OCI-LY7 (cell line): ENCODE data around the gene TMEM181. TPM values are rescaled to one million over a fixed set of nuclear protein-coding genes. Genes with fewer than 3 reads are reported as not detected.
"Not testable (repeated sequence)": the region's sequence is repeated elsewhere in the genome, so short reads cannot be mapped to it uniquely, and the experiment has no call there.

Experiments
- BruUV-seq: library from RNA; stranded (reverse); fragments of 400-500 nt; replicated peaks from 2 replicates; lab custom pipeline; 2021; lab: Mats Ljungman, UMichigan
- CTCF ChIA-PET: fragments of 300-600 bp; sonication (Branson Sonifier 250); formaldehyde crosslinking; loops from one replicate; lab custom pipeline; 2022; ENCODE audit warnings: antibody characterized with exemption; ENCODE audit not compliant: unreplicated experiment; lab: Charles Lee
- POLR2A ChIA-PET: fragments of 300-600 bp; sonication (Branson Sonifier 250); formaldehyde crosslinking; loops from one replicate; lab custom pipeline; 2022; ENCODE audit warnings: antibody characterized with exemption; lab: Charles Lee
- DNase-seq: peaks from one replicate; pipeline ENCODE4 v3.0.0-alpha.2; 2015; ENCODE audit warnings: low spot score
- H2AFZ ChIP-seq: fragments of 200-600 bp; sonication (generic), shearing (Covaris generic); 2 replicates; pipeline ENCODE4 v1.6.1; 2014; ENCODE audit warnings: mild to moderate bottlenecking, antibody characterized with exemption, low read length, moderate library complexity
- H3K27ac ChIP-seq: fragments of 200-600 bp; sonication (generic); 2 replicates; pipeline ENCODE4 v1.5.1; 2014; ENCODE audit warnings: mixed run types, low read depth, mild to moderate bottlenecking, moderate library complexity, low read length, inconsistent platforms; ENCODE audit not compliant: poor library complexity, severe bottlenecking
- H3K36me3 ChIP-seq: fragments of 200-600 bp; sonication (generic); 2 replicates; pipeline ENCODE4 v1.6.1; 2014; ENCODE audit warnings: mild to moderate bottlenecking, antibody characterized with exemption, low read length, moderate library complexity, mixed read lengths; ENCODE audit not compliant: insufficient read depth
- H3K4me1 ChIP-seq: fragments of 200-600 bp; sonication (generic); 2 replicates; pipeline ENCODE4 v1.5.1; 2014; ENCODE audit warnings: mild to moderate bottlenecking, low read length; ENCODE audit not compliant: insufficient read depth, poor library complexity, severe bottlenecking
- H3K4me2 ChIP-seq: fragments of 200-600 bp; sonication (generic); 2 replicates; pipeline ENCODE4 v1.6.1; 2014; ENCODE audit warnings: mild to moderate bottlenecking, low read length
- H3K4me3 ChIP-seq: fragments of 200-600 bp; sonication (generic); 2 replicates; pipeline ENCODE4 v1.5.1; 2014; ENCODE audit warnings: mild to moderate bottlenecking, low read depth, low read length; ENCODE audit not compliant: poor library complexity, severe bottlenecking
- H3K79me2 ChIP-seq: fragments of 200-600 bp; sonication (generic); 2 replicates; pipeline ENCODE4 v1.6.1; 2016; ENCODE audit warnings: low read depth, mild to moderate bottlenecking, low read length, moderate library complexity, mixed read lengths; ENCODE audit not compliant: insufficient read depth
- H3K9me2 ChIP-seq: fragments of 200-600 bp; sonication (generic); 2 replicates; pipeline ENCODE4 v1.6.1; 2016; ENCODE audit warnings: mild to moderate bottlenecking, low read length, mixed read lengths; ENCODE audit not compliant: insufficient read depth
- H3K9me3 ChIP-seq: fragments of 200-600 bp; sonication (generic); 2 replicates; pipeline ENCODE4 v1.6.1; 2014; ENCODE audit warnings: mild to moderate bottlenecking, mixed run types, low read length, mixed read lengths
- H4K20me1 ChIP-seq: fragments of 200-600 bp; sonication (generic); 2 replicates; pipeline ENCODE4 v1.6.1; 2014; ENCODE audit warnings: mild to moderate bottlenecking, antibody characterized with exemption, low read length, moderate library complexity, mixed read lengths; ENCODE audit not compliant: insufficient read depth
- EZH2phosphoT487 ChIP-seq: fragments of 200-600 bp; sonication (generic); IDR thresholded peaks from 2 replicates; pipeline ENCODE4 v1.6.1; 2018; ENCODE audit warnings: low read depth, borderline replicate concordance, mild to moderate bottlenecking, mixed run types, antibody characterized with exemption, low read length, moderate library complexity, mixed read lengths
- intact Hi-C: fragments of 100-400 bp; cut with micrococcal nuclease; formaldehyde crosslinking; loops from one replicate; pipeline ENCODE4 v1.10.0; 2022; ENCODE audit not compliant: unreplicated experiment
- total RNA-seq, 2 experiments: library from RNA; depleted of rRNA in 1 of 2; stranded (reverse); fragments of >200 nt in 1 of 2; shearing (Covaris generic) in 1 of 2; gene quantifications; 2 replicates each; pipeline ENCODE4 v1.2.3, GENCODE V29; 2014 to 2022
- TF ChIP-seq, protein P1 (sequence below): fragments of 200-600 bp; sonication (generic); conservative IDR thresholded peaks from 2 replicates; pipeline ENCODE4 v1.5.1; 2014; ENCODE audit warnings: mild to moderate bottlenecking, antibody characterized with exemption, low read length, moderate library complexity, mixed read lengths

The TMEM181 gene
- total RNA-seq, 2 experiments from 2014 or later = 8.0 to 12.5 TPM

DNA sequence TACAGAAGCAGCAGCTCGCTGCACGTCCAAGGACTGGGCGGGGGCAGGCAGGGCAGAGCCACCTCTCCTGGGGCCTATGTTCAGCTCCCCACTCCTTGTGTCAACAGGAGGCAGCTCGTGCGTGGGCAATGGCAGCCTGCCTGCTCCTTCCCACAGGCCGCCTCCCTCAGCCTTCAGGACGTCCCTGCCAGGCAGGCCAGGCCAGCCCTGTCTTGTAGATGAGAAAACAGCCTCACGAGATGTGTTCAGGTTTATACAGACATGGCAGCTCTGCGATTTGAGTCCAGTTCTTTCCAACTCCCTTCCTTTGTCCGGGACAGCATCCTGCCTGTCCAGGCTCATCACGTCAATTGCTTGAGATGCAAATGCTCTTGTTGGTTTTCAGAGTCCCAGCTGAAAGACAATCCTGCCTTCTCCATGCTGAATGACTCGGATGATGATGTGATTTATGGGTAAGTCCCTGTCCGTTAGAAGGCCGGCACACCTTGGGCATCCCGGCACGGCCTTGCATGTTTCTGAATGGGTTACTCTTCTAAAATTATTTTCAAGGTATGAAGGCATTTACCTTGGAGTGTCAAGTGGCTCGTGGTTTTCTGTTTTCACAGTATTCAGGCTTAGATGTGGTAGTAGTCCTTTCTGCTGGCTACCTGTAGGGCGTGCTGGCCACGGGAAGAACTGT is 71.2 kb downstream of the TMEM181 start:
- Histone ChIP-seq H3K9me3 (no peaks in the 10 kb centered on the region), H3K4me3 (no peak overlapping the region), H2AFZ (no peak overlapping the region), H3K4me1 (no peaks in the 10 kb centered on the region), H3K27ac (no peak overlapping the region), H3K9me2 (no peaks in the 10 kb centered on the region), H4K20me1 (no peaks in the 10 kb centered on the region), H3K36me3 (peaks cover 54% of the 10 kb centered on the region; the same call in 1 of the 2 replicates), H3K4me2 (no peak overlapping the region), H3K79me2 (no peaks in the 10 kb centered on the region)
- ChIA-PET POLR2A (interaction anchor here (0.6 kb wide), 1 partner anchor 19 kb away, joined by 4 read pairs; no protein-coding TSS in a partner anchor), CTCF (no interaction called here)
- DNase-seq = no peak
- no peak for TF ChIP-seq EZH2phosphoT487
- TF ChIP-seq, protein P1, sequence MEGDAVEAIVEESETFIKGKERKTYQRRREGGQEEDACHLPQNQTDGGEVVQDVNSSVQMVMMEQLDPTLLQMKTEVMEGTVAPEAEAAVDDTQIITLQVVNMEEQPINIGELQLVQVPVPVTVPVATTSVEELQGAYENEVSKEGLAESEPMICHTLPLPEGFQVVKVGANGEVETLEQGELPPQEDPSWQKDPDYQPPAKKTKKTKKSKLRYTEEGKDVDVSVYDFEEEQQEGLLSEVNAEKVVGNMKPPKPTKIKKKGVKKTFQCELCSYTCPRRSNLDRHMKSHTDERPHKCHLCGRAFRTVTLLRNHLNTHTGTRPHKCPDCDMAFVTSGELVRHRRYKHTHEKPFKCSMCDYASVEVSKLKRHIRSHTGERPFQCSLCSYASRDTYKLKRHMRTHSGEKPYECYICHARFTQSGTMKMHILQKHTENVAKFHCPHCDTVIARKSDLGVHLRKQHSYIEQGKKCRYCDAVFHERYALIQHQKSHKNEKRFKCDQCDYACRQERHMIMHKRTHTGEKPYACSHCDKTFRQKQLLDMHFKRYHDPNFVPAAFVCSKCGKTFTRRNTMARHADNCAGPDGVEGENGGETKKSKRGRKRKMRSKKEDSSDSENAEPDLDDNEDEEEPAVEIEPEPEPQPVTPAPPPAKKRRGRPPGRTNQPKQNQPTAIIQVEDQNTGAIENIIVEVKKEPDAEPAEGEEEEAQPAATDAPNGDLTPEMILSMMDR = no peak
- no TSS peak for BruUV-seq
- intact Hi-C loops = no loop called here

DNA sequence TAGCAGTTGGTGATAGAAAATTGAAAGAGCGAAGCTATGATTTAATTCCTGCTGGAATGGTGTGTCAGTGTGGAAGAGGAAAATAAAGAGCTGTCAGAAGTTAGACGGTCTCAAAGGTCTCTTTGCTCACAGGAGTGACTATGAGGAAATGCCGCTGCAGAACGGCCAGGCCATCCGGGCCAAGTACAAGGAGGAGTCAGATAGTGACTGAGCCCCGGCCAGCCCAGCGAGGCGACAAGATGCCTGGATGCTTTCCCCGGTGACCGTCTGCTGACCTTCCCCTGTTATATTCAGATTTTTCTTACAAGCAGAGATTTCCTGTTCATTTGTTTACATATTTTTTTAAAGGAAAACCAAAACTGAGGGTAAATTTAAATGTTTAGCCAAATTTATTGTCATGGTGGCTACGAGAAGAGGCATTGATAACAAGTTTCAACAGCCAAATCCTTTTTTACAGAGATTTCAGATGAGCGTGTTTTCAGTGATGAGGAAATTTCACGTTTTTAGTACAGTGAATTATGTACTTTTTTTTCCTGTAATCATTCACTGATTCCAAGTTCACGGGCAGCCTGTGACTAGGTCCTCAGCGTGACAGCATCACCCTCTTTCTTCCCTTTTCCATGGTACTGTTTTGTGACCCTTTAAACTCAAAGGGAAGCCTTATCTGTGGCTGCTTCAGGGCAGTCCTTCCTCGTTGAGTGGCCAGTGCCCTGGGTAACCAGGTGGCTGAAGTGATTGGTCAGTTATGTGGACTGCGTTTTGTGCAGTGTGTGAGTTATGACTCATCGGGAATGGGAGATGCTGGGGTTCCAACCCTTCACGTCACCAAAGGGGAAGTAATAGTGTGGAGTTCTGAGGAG is 72.0 kb downstream of the TMEM181 start:
- ChIA-PET POLR2A (interaction anchor here (1.3 kb wide), 2 partner anchors 10 to 12 kb away, joined by 3 to 5 read pairs; partner anchors contain the start of gene DYNLT1), CTCF (no interaction called here)
- intact Hi-C loops = no loop called here
- H4K20me1 ChIP-seq = no peaks in the 10 kb centered on the region
- no peaks in the 10 kb centered on the region for H3K4me1 ChIP-seq
- DNase-seq = no peak
- no peak overlapping the region for H2AFZ ChIP-seq
- H3K27ac ChIP-seq = no peak overlapping the region
- H3K79me2 ChIP-seq = no peaks in the 10 kb centered on the region
- H3K4me3 ChIP-seq = no peak overlapping the region
- peaks cover 55% of the 10 kb centered on the region; the same call in 1 of the 2 replicates for H3K36me3 ChIP-seq
- no peak overlapping the region for H3K4me2 ChIP-seq
- no peaks in the 10 kb centered on the region for H3K9me3 ChIP-seq
- TF ChIP-seq, protein P1 = no peak
- no peak for TF ChIP-seq EZH2phosphoT487
- no TSS peak for BruUV-seq
- H3K9me2 ChIP-seq = no peaks in the 10 kb centered on the region

DNA sequence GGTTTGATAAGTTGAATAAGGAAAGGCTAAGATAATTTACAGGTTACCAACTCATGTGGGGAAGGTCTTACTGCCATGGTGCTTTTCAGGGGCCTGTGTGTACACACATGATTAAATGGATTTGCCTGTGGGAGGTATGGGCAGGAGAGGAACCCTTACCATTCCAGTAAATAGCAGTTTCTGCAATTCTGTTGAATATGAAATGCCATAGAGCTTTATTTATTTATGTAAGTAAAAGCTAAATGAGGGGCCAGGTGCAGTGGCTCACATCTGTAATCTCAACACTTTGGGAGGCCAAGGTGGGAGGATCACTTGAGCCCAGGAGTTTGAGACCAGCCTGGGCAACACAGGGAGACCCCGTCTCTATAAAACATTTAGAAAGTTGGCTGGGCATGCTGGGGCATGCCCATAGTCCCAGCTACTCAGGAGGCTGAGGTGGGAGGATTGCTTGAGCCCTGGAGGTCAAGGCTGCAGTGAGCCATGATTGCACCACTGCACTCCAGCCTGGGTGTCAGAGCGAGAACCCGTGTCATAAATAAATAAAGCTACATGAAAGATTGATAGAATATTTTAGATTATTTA is 72.7 kb downstream of the TMEM181 start:
- H2AFZ ChIP-seq, DNase-seq, H3K4me1 ChIP-seq, intact Hi-C loops, BruUV-seq, H3K79me2 ChIP-seq, H3K9me2 ChIP-seq, H3K9me3 ChIP-seq, CTCF ChIA-PET, H4K20me1 ChIP-seq, H3K27ac ChIP-seq, H3K4me2 ChIP-seq, H3K4me3 ChIP-seq: not testable (repeated sequence)
- H3K36me3 ChIP-seq = peaks cover 61% of the 10 kb centered on the region; the same call in 1 of the 2 replicates
- POLR2A ChIA-PET = interaction anchor here (0.5 to 1.3 kb wide), 3 partner anchors 9 to 31 kb away, joined by 3 to 5 read pairs (median 3); partner anchors contain the start of gene DYNLT1
